Peyer's patch (tissue), 4 donors: ENCODE data around the gene SLC25A29.

Experiments
- POLR2A ChIP-seq, 2 donors: fragments of 450-650 bp; IDR thresholded peaks; one replicate each; pipeline ENCODE4 v1.5.1; 2017; ENCODE audit warnings: antibody characterized with exemption in 2 of 2, mild to moderate bottlenecking in 2 of 2, moderate library complexity in 2 of 2
- TF ChIP-seq, protein P1 (sequence below), 6 experiments: fragments of 450-650 bp in 4 of 6; fragments of 200-600 bp in 2 of 6; sonication (generic) in 1 of 6; IDR thresholded peaks; one replicate each; pipeline ENCODE4 v1.5.1; 2017 to 2019; ENCODE audit warnings: antibody characterized with exemption in 6 of 6, mild to moderate bottlenecking in 3 of 6, moderate library complexity in 1 of 6

- TF ChIP-seq, protein P1, sequence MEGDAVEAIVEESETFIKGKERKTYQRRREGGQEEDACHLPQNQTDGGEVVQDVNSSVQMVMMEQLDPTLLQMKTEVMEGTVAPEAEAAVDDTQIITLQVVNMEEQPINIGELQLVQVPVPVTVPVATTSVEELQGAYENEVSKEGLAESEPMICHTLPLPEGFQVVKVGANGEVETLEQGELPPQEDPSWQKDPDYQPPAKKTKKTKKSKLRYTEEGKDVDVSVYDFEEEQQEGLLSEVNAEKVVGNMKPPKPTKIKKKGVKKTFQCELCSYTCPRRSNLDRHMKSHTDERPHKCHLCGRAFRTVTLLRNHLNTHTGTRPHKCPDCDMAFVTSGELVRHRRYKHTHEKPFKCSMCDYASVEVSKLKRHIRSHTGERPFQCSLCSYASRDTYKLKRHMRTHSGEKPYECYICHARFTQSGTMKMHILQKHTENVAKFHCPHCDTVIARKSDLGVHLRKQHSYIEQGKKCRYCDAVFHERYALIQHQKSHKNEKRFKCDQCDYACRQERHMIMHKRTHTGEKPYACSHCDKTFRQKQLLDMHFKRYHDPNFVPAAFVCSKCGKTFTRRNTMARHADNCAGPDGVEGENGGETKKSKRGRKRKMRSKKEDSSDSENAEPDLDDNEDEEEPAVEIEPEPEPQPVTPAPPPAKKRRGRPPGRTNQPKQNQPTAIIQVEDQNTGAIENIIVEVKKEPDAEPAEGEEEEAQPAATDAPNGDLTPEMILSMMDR (IDR thresholded peaks at IDR 0.05): no peak
- no peak for TF ChIP-seq POLR2A (IDR thresholded peaks at IDR 0.05)
Measured at GRCh38 chr14:100263141-100263540, 43.1 kb downstream of the SLC25A29 start.
